CD8-positive, alpha-beta memory T cell (primary cell): Measurements from ENCODE around the gene CASS4. TPM values are rescaled to one million over a fixed set of nuclear protein-coding genes. Genes with fewer than 3 reads are reported as not detected.

Source experiments
- CTCF ChIA-PET: fragments of 350-600 bp; sonication (Branson Sonifier 250); formaldehyde crosslinking; loops from one replicate; lab custom pipeline; 2021; ENCODE audit warnings: antibody characterized with exemption; lab: Charles Lee
- POLR2A ChIA-PET: fragments of 350-600 bp; sonication (Branson Sonifier 250); formaldehyde crosslinking; loops from one replicate; lab custom pipeline; 2021; ENCODE audit warnings: antibody characterized with exemption; lab: Charles Lee
- DNase-seq, 5 donors: peaks; one replicate each; pipeline versions ENCODE4 v3.0.0 to v3.0.0-alpha.2; 2020 to 2022; ENCODE audit warnings: mixed read lengths in 1 of 5
- H3K27ac ChIP-seq: one replicate; pipeline ENCODE4 v1.7.0; 2013; ENCODE audit warnings: low read depth, mild to moderate bottlenecking, low read length, moderate library complexity
- H3K27me3 ChIP-seq: 2 replicates; pipeline ENCODE4 v1.7.0; 2013; ENCODE audit warnings: low read length, mild to moderate bottlenecking; ENCODE audit not compliant: insufficient read depth, poor library complexity, severe bottlenecking
- H3K36me3 ChIP-seq: 2 replicates; pipeline ENCODE4 v1.7.0; 2013; ENCODE audit warnings: mild to moderate bottlenecking, low read length, moderate library complexity; ENCODE audit not compliant: insufficient read depth
- H3K4me1 ChIP-seq: 2 replicates; pipeline ENCODE4 v1.7.0; 2013; ENCODE audit warnings: mild to moderate bottlenecking, low read length, moderate library complexity; ENCODE audit not compliant: insufficient read depth
- H3K4me3 ChIP-seq: 2 replicates; pipeline ENCODE4 v1.7.0; 2013; ENCODE audit warnings: mild to moderate bottlenecking, low read length
- H3K9me3 ChIP-seq: 2 replicates; pipeline ENCODE4 v1.7.0; 2013; ENCODE audit warnings: mild to moderate bottlenecking, low read length
- H3K27ac Mint-ChIP-seq, 8 donors: one replicate each; pipeline ENCODE4 v1.8.0; 2020 to 2021; ENCODE audit warnings: mixed read lengths in 8 of 8, mild to moderate bottlenecking in 6 of 8, inconsistent platforms in 3 of 8, moderate library complexity in 3 of 8
- H3K27me3 Mint-ChIP-seq, 2 donors: one replicate each; pipeline ENCODE4 v1.8.0; 2020 to 2021; ENCODE audit warnings: mixed read lengths in 2 of 2, mild to moderate bottlenecking in 1 of 2, moderate library complexity in 1 of 2
- H3K36me3 Mint-ChIP-seq, 3 donors: one replicate each; pipeline ENCODE4 v1.8.0; 2020 to 2021; ENCODE audit warnings: mixed read lengths in 3 of 3, inconsistent platforms in 1 of 3, mild to moderate bottlenecking in 1 of 3
- H3K4me1 Mint-ChIP-seq, 3 donors: one replicate each; pipeline ENCODE4 v1.8.0; 2020 to 2021; ENCODE audit warnings: mixed read lengths in 3 of 3, inconsistent platforms in 1 of 3, mild to moderate bottlenecking in 1 of 3
- H3K4me3 Mint-ChIP-seq, 7 donors: one replicate each; pipeline ENCODE4 v1.8.0; 2020 to 2021; ENCODE audit warnings: mixed read lengths in 7 of 7, mild to moderate bottlenecking in 6 of 7, moderate library complexity in 4 of 7, inconsistent platforms in 2 of 7
- H3K9me3 Mint-ChIP-seq, 5 donors: one replicate each; pipeline ENCODE4 v1.8.0; 2020 to 2022; ENCODE audit warnings: mixed read lengths in 5 of 5, mild to moderate bottlenecking in 3 of 5, moderate library complexity in 2 of 5, inconsistent platforms in 1 of 5
- polyA plus RNA-seq: library from polyadenylated mRNA; unstranded; fragments of 300-500 nt; fragmentation: Illumina TruSeq; gene quantifications from one replicate; pipeline ENCODE4 v1.2.3, GENCODE V29; 2021
- total RNA-seq, 2 experiments: library from RNA; stranded (reverse); gene quantifications; one replicate each; pipeline ENCODE4 v1.2.3, GENCODE V29; 2021

The CASS4 gene
- total and polyA plus RNA-seq, 3 experiments from 2014 or later = 3.7 to 5.6 (median 3.7) TPM

DNA sequence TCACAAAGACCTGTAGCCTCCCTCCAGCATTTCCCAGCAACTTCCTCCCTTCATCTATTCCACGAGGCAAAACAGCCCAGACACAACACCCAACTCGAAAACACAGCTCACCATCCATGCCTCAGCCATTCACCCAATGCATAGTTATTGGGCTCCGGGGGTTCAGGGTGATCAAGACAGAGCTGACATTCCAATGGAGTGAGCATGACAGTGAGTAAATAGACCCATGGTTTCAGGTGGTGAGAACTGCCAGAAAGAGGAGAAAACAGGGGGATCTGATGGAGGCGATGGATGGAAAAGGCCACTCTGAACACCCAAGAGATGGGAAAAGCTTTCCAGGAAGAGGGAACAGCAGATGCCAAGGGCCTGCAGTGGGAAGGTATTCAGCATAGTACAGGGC lies 5.9 kb downstream of the CASS4 start:
- Mint-ChIP-seq H3K4me1 (peaks cover 72 to 86% (median 81%) of the 10 kb centered on the region in 3 donors), H3K27me3 (peaks cover 0 to 1% of the 10 kb centered on the region in 2 donors), H3K27ac (peak overlapping the region; percentile 91 to 100 (median 94)), H3K4me3 (peak overlapping the region; percentile 12 to 83 (median 75)), H3K9me3 (no peaks in the 10 kb centered on the region), H3K36me3 (peaks cover 0 to 15% (median 15%) of the 10 kb centered on the region in 3 donors)
- Histone ChIP-seq H3K27me3 (no peaks in the 10 kb centered on the region), H3K36me3 (no peaks in the 10 kb centered on the region), H3K27ac (peak overlapping the region; percentile 66), H3K4me3 (peak overlapping the region; percentile 18), H3K9me3 (no peaks in the 10 kb centered on the region), H3K4me1 (peaks cover 98% of the 10 kb centered on the region)
- ChIA-PET CTCF (interaction anchor here (1.0 to 3.5 kb wide), 3 partner anchors 9 to 17 kb away, joined by 3 to 11 read pairs (median 3); no protein-coding TSS in a partner anchor), POLR2A (no interaction called here)
- DNase-seq = no peak

- Histone ChIP-seq H3K9me3 (no peaks in the 10 kb centered on the region), H3K27me3 (no peaks in the 10 kb centered on the region), H3K27ac (peak overlapping the region; percentile 66), H3K36me3 (no peaks in the 10 kb centered on the region), H3K4me1 (peaks cover 95% of the 10 kb centered on the region), H3K4me3 (peak overlapping the region; percentile 18)
- Mint-ChIP-seq H3K4me1 (peaks cover 68 to 85% (median 77%) of the 10 kb centered on the region in 3 donors), H3K4me3 (peak overlapping the region; percentile 65 to 88 (median 77)), H3K9me3 (no peaks in the 10 kb centered on the region), H3K27ac (peak overlapping the region; percentile 91 to 100 (median 94)), H3K27me3 (peaks cover 0 to 1% of the 10 kb centered on the region in 2 donors), H3K36me3 (peaks cover 0 to 15% (median 15%) of the 10 kb centered on the region in 3 donors)
- DNase-seq = peak in 2 of 5 donors; percentile 51 to 56
- ChIA-PET POLR2A (interaction anchor here (1.1 kb wide), 1 partner anchor 16 kb away, joined by 3 read pairs; no protein-coding TSS in a partner anchor), CTCF (interaction anchor here (1.0 to 3.5 kb wide), 4 partner anchors 9 to 18 kb away, joined by 3 to 11 read pairs (median 4); no protein-coding TSS in a partner anchor)
These were observed 6.4 kb downstream of the CASS4 start for GRCh38 chr20:56418385-56418861.

DNA sequence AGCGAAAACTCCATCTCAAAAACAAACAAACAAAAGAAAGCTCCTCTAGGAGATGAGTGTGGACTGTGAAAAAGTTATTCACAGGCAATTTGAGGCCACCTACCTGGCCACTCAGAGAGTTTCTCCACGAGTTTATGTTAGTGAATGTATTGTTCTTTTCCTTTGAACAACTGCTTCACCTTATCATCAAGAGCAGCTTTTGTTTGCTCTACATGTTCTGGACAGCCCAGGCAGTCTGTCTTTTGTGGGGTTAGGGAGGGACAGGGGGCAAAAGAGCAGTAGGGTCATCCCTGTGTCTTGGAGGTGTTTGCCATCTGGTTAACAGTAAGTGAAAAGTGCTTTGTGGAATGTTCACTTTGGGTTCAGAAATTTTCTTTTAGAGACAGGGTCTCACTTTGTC lies 8.0 kb downstream of the CASS4 start:
- peak overlapping the region; percentile 38 to 100 (median 82) for H3K27ac Mint-ChIP-seq
- no peak for DNase-seq
- Histone ChIP-seq H3K36me3 (no peaks in the 10 kb centered on the region), H3K4me3 (no peak overlapping the region), H3K9me3 (no peaks in the 10 kb centered on the region), H3K27ac (peak overlapping the region; percentile 1), H3K27me3 (no peaks in the 10 kb centered on the region), H3K4me1 (peaks cover 80% of the 10 kb centered on the region)
- peaks cover 0 to 1% of the 10 kb centered on the region in 2 donors for H3K27me3 Mint-ChIP-seq
- peaks cover 0 to 11% (median 11%) of the 10 kb centered on the region in 3 donors for H3K36me3 Mint-ChIP-seq
- ChIA-PET CTCF (interaction anchor here (1.1 to 3.5 kb wide), 4 partner anchors 10 to 19 kb away, joined by 3 to 11 read pairs (median 4); no protein-coding TSS in a partner anchor), POLR2A (no interaction called here)
- no peaks in the 10 kb centered on the region for H3K9me3 Mint-ChIP-seq
- H3K4me1 Mint-ChIP-seq = peaks cover 57 to 71% (median 62%) of the 10 kb centered on the region in 3 donors
- H3K4me3 Mint-ChIP-seq = no peak overlapping the region

DNA sequence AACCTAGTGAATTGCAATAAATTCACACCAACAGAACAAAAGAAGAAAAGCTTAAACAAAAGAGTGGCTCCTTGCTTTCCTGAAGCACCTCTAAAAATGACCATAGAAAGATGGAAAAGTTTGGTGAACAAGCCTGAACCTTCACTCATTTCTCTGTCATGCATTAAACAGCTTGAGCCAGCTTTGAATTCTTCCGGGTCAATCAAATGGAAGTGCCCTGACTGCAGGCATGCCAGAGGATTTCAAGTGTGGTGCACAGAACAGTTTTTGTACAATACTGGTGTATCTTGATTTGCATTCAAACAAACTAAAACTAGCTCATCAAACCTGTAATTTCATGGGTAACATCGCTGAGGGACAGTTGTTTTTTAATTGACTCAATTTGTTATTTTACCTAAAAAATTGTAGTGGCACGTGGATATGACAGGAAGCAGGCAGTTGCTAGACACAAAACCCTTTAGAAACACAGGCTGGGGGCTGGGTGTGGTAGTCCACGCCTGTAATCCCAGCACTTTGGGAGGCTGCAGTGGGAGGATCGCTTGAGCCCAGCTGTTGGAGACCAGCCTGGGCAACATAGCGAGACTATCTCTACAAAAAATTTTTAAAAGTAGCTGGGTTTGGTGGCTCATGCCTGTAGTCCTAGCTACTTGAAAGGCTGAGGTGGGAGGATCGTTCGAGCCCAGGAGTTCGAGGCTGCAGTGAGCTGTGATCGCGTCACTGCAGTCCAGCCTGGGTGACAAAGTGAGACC lies 9.1 kb downstream of the CASS4 start:
- Mint-ChIP-seq H3K4me3 (peak overlapping the region in 5 of 7 donors; percentile 18 to 60 (median 41)), H3K36me3 (peaks cover 0 to 11% (median 11%) of the 10 kb centered on the region in 3 donors), H3K9me3 (no peaks in the 10 kb centered on the region), H3K27me3 (peaks cover 0 to 1% of the 10 kb centered on the region in 2 donors), H3K4me1 (peaks cover 50 to 69% (median 60%) of the 10 kb centered on the region in 3 donors), H3K27ac (peak overlapping the region; percentile 57 to 100 (median 84))
- CTCF ChIA-PET = interaction anchor here (0.6 to 3.5 kb wide), 4 partner anchors 8 to 1770 kb away, joined by 3 to 11 read pairs (median 7); partner anchors contain the start of gene CASS4
- H3K4me3 ChIP-seq = no peak overlapping the region
- H3K9me3 ChIP-seq = no peaks in the 10 kb centered on the region
- POLR2A ChIA-PET = interaction anchor here (1.1 kb wide), 1 partner anchor 28 kb away, joined by 3 read pairs; no protein-coding TSS in a partner anchor
- peaks cover 69% of the 10 kb centered on the region for H3K4me1 ChIP-seq
- no peak for DNase-seq
- no peaks in the 10 kb centered on the region for H3K27me3 ChIP-seq
- peak overlapping the region; percentile 41 for H3K27ac ChIP-seq
- no peaks in the 10 kb centered on the region for H3K36me3 ChIP-seq

DNA sequence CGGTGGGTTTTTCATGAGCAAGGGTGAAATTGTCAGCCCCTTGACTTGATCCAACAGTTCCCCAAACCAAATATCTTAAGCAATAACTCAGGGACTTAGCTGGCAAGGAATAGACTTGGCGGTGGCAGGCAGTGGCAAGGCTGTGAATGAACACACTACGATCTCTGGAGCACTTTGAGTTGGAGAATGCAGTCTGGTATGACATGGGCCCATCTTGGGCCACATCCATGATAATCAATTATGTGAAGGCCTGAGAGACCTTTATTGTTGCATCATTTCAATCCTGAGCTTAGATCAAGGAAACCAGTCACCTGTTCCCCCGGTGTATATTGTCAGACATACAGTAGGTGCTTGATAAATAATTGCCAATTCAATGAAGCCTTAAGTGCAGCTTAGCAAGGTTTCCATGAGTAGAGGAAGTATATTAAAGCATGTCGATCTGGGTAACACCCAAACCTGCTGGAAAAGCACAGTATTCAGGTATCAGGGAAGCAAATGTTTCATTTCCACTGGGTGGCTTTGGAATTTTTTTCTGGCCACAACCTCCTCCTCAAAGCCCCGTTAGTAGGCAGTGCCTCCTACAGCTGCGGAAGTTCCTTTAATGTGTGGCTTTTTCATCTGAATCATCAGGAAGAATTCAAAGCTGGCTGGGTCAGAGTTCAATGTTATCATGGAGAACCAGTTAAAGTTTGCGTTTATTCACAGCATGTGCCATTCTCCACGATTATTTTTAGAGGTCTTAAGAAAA lies 10.2 kb downstream of the CASS4 start:
- DNase-seq = no peak
- no peaks in the 10 kb centered on the region for H3K9me3 Mint-ChIP-seq
- Histone ChIP-seq H3K36me3 (no peaks in the 10 kb centered on the region), H3K9me3 (no peaks in the 10 kb centered on the region), H3K27me3 (no peaks in the 10 kb centered on the region), H3K27ac (peak overlapping the region; percentile 41), H3K4me1 (peaks cover 58% of the 10 kb centered on the region), H3K4me3 (peak overlapping the region; percentile 10)
- H3K27ac Mint-ChIP-seq = peak overlapping the region; percentile 31 to 94 (median 74)
- peaks cover 41 to 59% (median 50%) of the 10 kb centered on the region in 3 donors for H3K4me1 Mint-ChIP-seq
- H3K27me3 Mint-ChIP-seq = peaks cover 0 to 1% of the 10 kb centered on the region in 2 donors
- POLR2A ChIA-PET = interaction anchor here (0.6 to 1.0 kb wide), 2 partner anchors 10 to 903 kb away, joined by 3 to 5 read pairs; partner anchors contain the start of gene CASS4
- peak overlapping the region; percentile 4 to 46 (median 22) for H3K4me3 Mint-ChIP-seq
- CTCF ChIA-PET = interaction anchor here (1.1 to 3.2 kb wide), 3 partner anchors 8 to 21 kb away, joined by 3 to 11 read pairs (median 5); partner anchors contain the start of gene CASS4
- peaks cover 0 to 9% (median 8%) of the 10 kb centered on the region in 3 donors for H3K36me3 Mint-ChIP-seq

- POLR2A ChIA-PET = interaction anchor here (1.0 kb wide), 1 partner anchor 11 kb away, joined by 5 read pairs; the partner anchor contains the start of gene CASS4
- peaks cover 0 to 1% of the 10 kb centered on the region in 2 donors for H3K27me3 Mint-ChIP-seq
- no peak overlapping the region for H3K4me3 ChIP-seq
- no peak overlapping the region for H3K27ac ChIP-seq
- H3K27me3 ChIP-seq = no peaks in the 10 kb centered on the region
- H3K4me1 ChIP-seq = peaks cover 52% of the 10 kb centered on the region
- CTCF ChIA-PET = interaction anchor here (1.1 to 3.2 kb wide), 2 partner anchors 8 to 10 kb away, joined by 5 to 11 read pairs; partner anchors contain the start of gene CASS4
- H3K9me3 ChIP-seq = no peaks in the 10 kb centered on the region
- no peak for DNase-seq
- peaks cover 1 to 8% (median 7%) of the 10 kb centered on the region in 3 donors for H3K36me3 Mint-ChIP-seq
- H3K4me1 Mint-ChIP-seq = peaks cover 39 to 57% (median 50%) of the 10 kb centered on the region in 3 donors
- no peaks in the 10 kb centered on the region for H3K36me3 ChIP-seq
- H3K4me3 Mint-ChIP-seq = peak overlapping the region in 2 of 7 donors; percentile 31 to 32
- H3K9me3 Mint-ChIP-seq = no peaks in the 10 kb centered on the region
- peak overlapping the region; percentile 31 to 94 (median 70) for H3K27ac Mint-ChIP-seq
These were observed 10.7 kb downstream of the CASS4 start for GRCh38 chr20:56422824-56423189.

DNA sequence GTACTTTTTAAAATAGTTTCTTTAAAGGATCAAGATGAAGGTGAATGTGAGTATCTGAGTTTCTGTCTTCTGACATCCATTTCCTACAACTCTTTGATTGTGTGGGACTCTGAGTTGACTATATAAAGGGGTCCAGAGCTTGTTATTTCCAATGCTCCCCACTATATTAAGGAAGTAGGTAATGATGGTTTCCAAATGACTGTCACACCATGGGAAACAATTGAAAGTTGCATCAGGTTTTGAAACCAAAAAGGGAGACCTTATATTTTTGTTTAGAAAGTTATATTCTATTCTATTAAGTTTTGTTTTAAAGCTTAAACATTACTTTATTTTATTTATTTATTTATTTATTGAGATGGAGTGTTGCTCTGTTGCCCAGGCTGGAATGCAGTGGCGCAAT lies 11.2 kb downstream of the CASS4 start:
- H3K27ac Mint-ChIP-seq = peak overlapping the region in 2 of 8 donors; percentile 60 to 82
- H3K27me3 Mint-ChIP-seq = peaks cover 0 to 1% of the 10 kb centered on the region in 2 donors
- no peaks in the 10 kb centered on the region for H3K9me3 Mint-ChIP-seq
- peaks cover 5 to 8% (median 6%) of the 10 kb centered on the region in 3 donors for H3K36me3 Mint-ChIP-seq
- H3K9me3 ChIP-seq = no peaks in the 10 kb centered on the region
- POLR2A ChIA-PET = no interaction called here
- H3K4me3 Mint-ChIP-seq = no peak overlapping the region
- no peaks in the 10 kb centered on the region for H3K27me3 ChIP-seq
- H3K27ac ChIP-seq = no peak overlapping the region
- CTCF ChIA-PET = interaction anchor here (1.1 to 3.2 kb wide), 2 partner anchors 8 to 10 kb away, joined by 5 to 11 read pairs; partner anchors contain the start of gene CASS4
- peaks cover 52% of the 10 kb centered on the region for H3K4me1 ChIP-seq
- H3K36me3 ChIP-seq = no peaks in the 10 kb centered on the region
- DNase-seq = no peak
- peaks cover 39 to 57% (median 50%) of the 10 kb centered on the region in 3 donors for H3K4me1 Mint-ChIP-seq
- H3K4me3 ChIP-seq = no peak overlapping the region
